K562 (cell line): ENCODE results near the gene ZNF502. TPM values are rescaled to one million over a fixed set of nuclear protein-coding genes. Genes with fewer than 3 reads are reported as not detected.

Experiments
- C11orf30 ChIP-seq: fragments of 450-650 bp; IDR thresholded peaks from 2 replicates; pipeline ENCODE4 v1.6.1; 2016; ENCODE audit warnings: low read depth, mild to moderate bottlenecking
- CBFA2T2 ChIP-seq: fragments of 450-650 bp; conservative IDR thresholded peaks from 2 replicates; pipeline ENCODE4 v1.6.1; 2017; ENCODE audit warnings: mild to moderate bottlenecking
- CBX3 ChIP-seq, 2 experiments: IDR thresholded peaks; 1 replicate in 1 of 2; 2 replicates in 1 of 2; pipeline ENCODE4 v1.6.1; 2012; ENCODE audit warnings: inconsistent platforms in 2 of 2, low read length in 2 of 2, borderline replicate concordance in 1 of 2, control low read depth in 1 of 2
- DIDO1 ChIP-seq: fragments of 450-650 bp; IDR thresholded peaks from 2 replicates; pipeline ENCODE4 v1.6.1; 2016; ENCODE audit warnings: low read depth, missing biosample characterization, missing genetic modification characterization
- E2F3 ChIP-seq: fragments of 250-450 bp; sonication (Bioruptor Pico); IDR thresholded peaks from 2 replicates; pipeline ENCODE4 v1.4.0; 2020; ENCODE audit warnings: mild to moderate bottlenecking
- ELF1 ChIP-seq: fragments of 200-800 bp; sonication (Bioruptor generic); IDR thresholded peaks from 2 replicates; pipeline ENCODE4 v1.6.1; 2016; ENCODE audit warnings: missing genetic modification characterization, missing compliant biosample characterization
- MGA ChIP-seq: fragments of 450-650 bp; IDR thresholded peaks from 2 replicates; pipeline ENCODE4 v1.6.1; 2016; ENCODE audit warnings: mild to moderate bottlenecking, moderate library complexity
- MTA3 ChIP-seq: fragments of 450-650 bp; formaldehyde crosslinking; IDR thresholded peaks from 2 replicates; pipeline ENCODE4 v1.6.1; 2017; ENCODE audit warnings: mild to moderate bottlenecking, borderline replicate concordance
- NELFE ChIP-seq: IDR thresholded peaks from 2 replicates; pipeline ENCODE4 v1.6.1; 2011; ENCODE audit warnings: mild to moderate bottlenecking; ENCODE audit not compliant: insufficient read depth, insufficient read length
- PHF20 ChIP-seq: fragments of 450-650 bp; IDR thresholded peaks from 2 replicates; pipeline ENCODE4 v1.6.1; 2018; ENCODE audit not compliant: partially characterized antibody
- PHF8 ChIP-seq: fragments of 200-600 bp; sonication (generic); IDR thresholded peaks from 2 replicates; pipeline ENCODE4 v1.6.1; 2012; ENCODE audit warnings: mixed run types, mild to moderate bottlenecking, inconsistent platforms, low read length, moderate library complexity, borderline replicate concordance
- POLR2G ChIP-seq: fragments of 200-400 bp; formaldehyde crosslinking; IDR thresholded peaks from 2 replicates; pipeline ENCODE4 v1.6.1; 2017; ENCODE audit warnings: low read depth, mild to moderate bottlenecking, antibody characterized with exemption, low read length, moderate library complexity
- SRSF1 ChIP-seq: fragments of 200-400 bp; formaldehyde crosslinking; IDR thresholded peaks from 2 replicates; pipeline ENCODE4 v1.6.1; 2017; ENCODE audit warnings: mild to moderate bottlenecking, low read depth, low read length, moderate library complexity
- TCF7L2 ChIP-seq: fragments of 150-350 bp; IDR thresholded peaks from 2 replicates; pipeline ENCODE4 v1.6.1; 2016; ENCODE audit warnings: low read depth, mild to moderate bottlenecking, low read length, moderate library complexity
- ZNF408 ChIP-seq: fragments of 250-450 bp; sonication (Bioruptor Pico); IDR thresholded peaks from 2 replicates; pipeline ENCODE4 v1.4.0; 2020; ENCODE audit warnings: low read depth, mild to moderate bottlenecking, moderate library complexity
- ZNF512 ChIP-seq: IDR thresholded peaks from 2 replicates; pipeline ENCODE4 v1.6.1; 2016; ENCODE audit warnings: missing genetic modification characterization, missing compliant biosample characterization
- polyA plus RNA-seq, 8 experiments: library from polyadenylated mRNA; depleted of rRNA in 4 of 8; stranded (reverse) in 5 of 8; unstranded in 3 of 8; fragments of >200 nt; fragmentation: Nextera tagmentation in 2 of 8; fragmentation: Illumina TruSeq in 1 of 8; extraction: Ambion mirVana in 2 of 8; extraction: Trizol in 1 of 8; gene quantifications; 2 replicates each; pipeline versions ENCODE4 v1.2.1 to v1.2.3, GENCODE V29; 2011 to 2014; ENCODE audit warnings: inconsistent platforms in 1 of 8, missing spikeins in 1 of 8
- total RNA-seq, 7 experiments: library from RNA; depleted of rRNA in 6 of 7; stranded (reverse); fragments of >200 nt in 6 of 7; fragmentation: Illumina TruSeq in 2 of 7; extraction: Trizol in 2 of 7; gene quantifications; 2 replicates each; pipeline versions ENCODE4 v1.2.1 to v1.2.3, GENCODE V29; 2011 to 2021; ENCODE audit warnings: low replicate concordance in 1 of 7

ZNF502 gene
- total and polyA plus RNA-seq, 9 of the 15 experiments (the other 6 are each of a cell fraction or from before 2014, with no cell fraction given) = 0.38 to 0.98 (median 0.67) TPM

GRCh38 chr3:44712455-44713075 is at the start of gene ZNF502 (continued):
- peak; percentile 91; the same call in 1 of the 2 replicates for TF ChIP-seq SRSF1
- peak; percentile 80 for TF ChIP-seq DIDO1
- TF ChIP-seq ZNF408 (CRISPR knock-in tag) = no peak
- peak; percentile 66 for TF ChIP-seq POLR2G
- TF ChIP-seq CBX3 (IDR thresholded peaks at IDR 0.05; ENCODE audit: borderline replicate concordance in 1 of 2, low read length in 2 of 2) = peak in 1 of 2 experiments; percentile 83; a peak in 2 of 3 replicates
- peak; percentile 38; the same call in 1 of the 2 replicates for TF ChIP-seq PHF8
- peak; percentile 9; the same call in 1 of the 2 replicates for TF ChIP-seq MTA3
- TF ChIP-seq MGA = no peak
- TF ChIP-seq ZNF512 (tag) = no peak
- no peak for TF ChIP-seq CBFA2T2
- peak; percentile 69 for TF ChIP-seq C11orf30
- no peak for TF ChIP-seq TCF7L2
- no peak for TF ChIP-seq ELF1
- TF ChIP-seq PHF20 = peak; percentile 77
- TF ChIP-seq E2F3 (CRISPR knock-in tag) = 0 out of 2 replicates have a peak, but pooled peaks have one; percentile 37
- TF ChIP-seq NELFE = no peak
